HUDEP-2 (cell line): Measurements from ENCODE around the gene PACSIN1.
A peak's percentile ranks its signal among the peaks of the same experiment; 100 is the strongest.

Source experiments
- DNase-seq, 76 experiments: peaks; one replicate each; lab custom pipeline; 2025; ENCODE audit not compliant: unreplicated experiment in 76 of 76; lab: John Stamatoyannopoulos, UW

The PACSIN1 gene

DNA sequence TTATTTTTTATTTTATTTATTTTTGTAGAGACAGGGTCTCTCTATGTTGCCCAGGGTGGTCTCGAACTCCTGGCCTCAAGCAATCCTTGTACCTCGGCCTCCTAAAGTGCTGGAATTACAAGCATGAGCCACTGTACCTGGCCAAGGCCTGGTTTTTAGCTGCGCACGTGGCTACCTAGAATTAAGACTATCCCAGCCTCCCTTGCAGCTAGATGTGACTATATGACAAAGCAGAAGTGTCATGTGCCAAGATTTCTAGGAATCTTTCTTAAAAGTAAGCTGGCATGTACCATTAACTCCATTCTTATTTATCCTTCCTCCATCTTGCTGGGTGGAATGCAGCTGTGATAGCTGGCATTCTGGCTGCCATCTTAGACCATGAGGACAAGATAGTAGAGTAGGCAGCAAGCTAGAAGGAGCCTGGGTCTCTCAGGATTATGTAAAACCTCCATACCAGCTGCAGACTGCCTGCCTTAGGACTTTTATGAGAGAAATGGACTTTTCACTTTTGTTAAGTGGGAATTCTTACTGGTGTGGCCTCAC lies 92.4 kb downstream of the PACSIN1 start:
- no peak for DNase-seq

DNA sequence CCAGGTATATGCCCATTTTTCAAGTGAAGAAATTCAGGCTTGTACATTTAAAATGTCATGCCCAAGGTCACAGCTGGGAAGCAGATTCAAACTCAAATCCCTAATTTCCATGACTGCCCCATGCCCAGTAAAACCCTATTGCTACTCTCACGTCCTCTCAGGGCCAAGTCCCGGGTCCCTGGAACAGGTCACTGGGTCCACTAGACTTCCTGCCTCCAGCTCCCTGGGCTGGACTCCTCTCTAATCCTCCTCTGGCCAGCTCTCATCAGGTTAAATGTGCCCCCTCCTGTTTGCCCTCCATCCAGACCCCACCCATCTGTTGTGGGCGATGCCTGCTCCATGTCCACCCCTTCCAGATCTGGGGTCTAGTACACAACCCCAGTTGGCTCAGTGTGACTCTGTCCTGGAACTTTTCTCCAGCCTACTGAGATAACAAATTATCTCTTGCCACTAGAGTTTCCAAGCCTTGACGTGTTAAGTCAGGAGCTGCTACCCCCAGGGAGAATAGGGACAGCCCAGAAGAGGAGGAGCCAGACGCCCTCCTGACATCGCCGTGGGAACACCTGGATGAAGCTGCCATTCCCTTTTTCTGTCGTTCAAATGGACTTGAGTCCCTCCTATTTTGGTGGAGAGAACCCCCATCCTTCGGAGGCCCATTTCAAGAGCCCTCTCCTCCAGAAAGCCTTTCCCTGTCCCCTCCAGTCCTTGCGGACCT lies 93.9 kb downstream of the PACSIN1 start:
- DNase-seq: peak in 26 of 76 experiments; percentile 16 to 66 (median 42)

DNA sequence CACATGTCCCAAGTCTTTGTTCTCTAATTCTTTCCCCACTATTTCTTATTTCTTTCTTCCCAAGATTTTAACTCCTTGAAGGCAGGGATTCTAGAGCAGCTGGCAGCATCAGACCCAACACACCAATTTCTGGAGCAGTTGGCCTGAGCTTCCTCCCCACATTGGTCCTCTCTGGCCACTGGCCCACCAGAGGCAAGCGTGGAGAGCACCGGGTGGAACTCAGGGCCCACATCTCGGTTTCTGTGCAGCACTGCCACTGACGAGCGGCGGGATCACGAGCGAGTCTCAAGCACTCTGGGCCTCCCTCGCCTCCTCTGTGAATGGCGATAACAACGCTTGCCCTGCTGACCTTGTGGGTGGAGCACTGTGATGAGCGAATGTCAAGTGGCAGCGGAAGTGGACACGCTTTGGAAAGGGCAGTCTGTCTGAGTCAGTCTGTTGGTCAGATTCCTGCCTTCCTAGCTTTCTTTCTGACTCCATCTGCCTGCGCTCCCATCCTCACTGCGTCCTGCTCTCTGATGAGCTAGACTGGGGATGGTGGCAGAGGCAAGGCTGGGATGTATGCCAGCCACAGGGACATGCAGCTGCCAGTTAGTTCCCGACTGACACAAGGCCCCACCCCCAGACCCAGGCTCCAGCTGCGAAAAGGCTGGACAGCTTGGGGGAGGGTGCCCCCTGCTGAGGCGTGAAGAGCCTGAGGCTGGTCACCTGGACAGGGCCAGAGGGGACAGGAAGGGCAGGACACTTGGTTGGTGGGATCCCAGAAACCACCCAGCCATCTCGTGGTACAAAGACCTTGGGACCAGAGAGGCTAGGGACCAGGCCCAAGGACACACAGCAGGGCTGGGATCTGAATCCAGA lies 94.7 kb downstream of the PACSIN1 start:
- peak in 67 of 76 experiments; percentile 44 to 96 (median 80) for DNase-seq

DNA sequence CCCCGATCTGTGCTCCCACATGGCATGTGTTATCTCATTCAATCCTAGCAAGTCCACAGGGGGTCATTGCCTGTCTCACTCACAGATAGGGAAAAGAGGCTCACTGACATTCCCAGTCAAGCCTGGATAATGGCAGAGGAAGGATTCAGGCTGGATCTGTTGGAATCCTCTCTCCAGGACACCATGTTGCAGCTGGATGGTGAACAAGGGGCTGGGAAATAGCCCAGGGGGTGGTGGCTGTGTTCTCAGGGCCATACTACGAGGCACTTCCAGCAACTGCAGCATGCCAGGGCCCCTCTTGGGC lies 95.3 kb downstream of the PACSIN1 start:
- no peak for DNase-seq

DNA sequence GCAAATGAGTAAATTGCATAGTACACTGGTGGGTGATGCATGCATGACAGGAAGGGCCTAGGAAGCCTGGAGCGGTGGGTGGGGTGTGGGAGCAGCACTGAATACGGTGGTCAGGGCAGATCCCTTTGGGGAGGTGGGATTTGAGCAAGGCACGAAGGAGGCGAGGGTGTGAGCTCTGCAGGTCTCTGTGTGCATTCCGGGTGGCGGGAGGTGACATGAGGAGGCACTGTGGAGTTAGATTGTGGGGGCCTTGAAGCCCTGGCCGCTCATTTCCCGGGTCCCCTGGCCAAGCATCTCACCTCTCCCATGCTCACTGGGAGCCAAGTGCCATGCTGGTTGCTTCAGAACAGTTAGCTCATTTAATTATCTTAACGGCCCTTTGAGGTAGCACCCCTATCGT lies 96.5 kb downstream of the PACSIN1 start:
- DNase-seq: peak in 1 of 76 experiments; percentile 44

DNA sequence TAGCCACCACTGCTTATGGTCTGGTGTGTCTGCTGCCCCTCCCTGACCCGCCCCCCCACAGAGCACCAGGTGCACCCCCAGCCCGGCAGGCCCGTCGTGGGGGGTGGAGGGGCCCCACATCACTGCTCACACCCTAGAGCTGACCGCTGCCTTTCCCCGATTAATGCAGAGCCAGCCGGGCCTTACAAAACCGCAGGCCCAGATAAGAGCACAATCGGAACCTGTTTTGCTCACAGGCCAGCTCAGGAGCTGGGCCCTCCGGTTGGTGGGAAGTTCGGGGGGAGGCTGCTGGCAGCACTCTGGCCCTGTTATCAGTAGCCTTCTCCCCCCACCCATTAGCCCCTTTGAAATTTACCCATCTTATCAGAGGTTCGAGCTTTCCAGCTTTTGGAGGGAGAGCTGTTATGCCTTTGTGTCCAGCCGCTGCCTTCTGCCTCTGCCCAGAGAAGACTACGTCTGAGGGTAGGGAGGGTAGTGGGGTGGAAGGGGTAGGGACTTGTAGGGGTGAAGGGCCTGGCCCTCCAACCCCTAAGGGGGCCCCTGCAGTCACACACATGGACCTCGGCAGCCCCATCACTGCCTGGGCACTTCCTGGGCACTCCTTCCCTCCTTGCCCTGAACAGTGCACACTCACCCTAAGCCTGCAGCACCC lies 97.1 kb downstream of the PACSIN1 start:
- peak in 73 of 76 experiments; percentile 32 to 95 (median 74) for DNase-seq

DNA sequence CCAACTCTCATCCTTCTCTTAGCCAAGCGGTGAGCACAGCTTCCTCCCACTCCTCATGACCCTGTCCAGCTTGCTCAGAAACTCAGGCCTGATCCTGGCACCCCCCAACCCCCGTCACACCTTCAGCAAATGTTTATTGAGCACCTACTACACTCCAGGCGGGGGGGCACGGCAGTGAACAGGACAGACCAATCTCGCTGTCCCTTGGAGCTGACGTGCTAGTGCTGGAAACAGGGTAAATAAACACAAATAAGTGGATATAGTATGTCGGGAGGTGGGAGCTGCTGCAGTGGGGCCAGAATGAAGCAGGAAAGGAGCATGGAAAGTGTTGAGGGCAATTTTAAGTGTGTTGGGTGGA lies 97.6 kb downstream of the PACSIN1 start:
- DNase-seq: peak in 2 of 76 experiments; percentile 46 to 49

DNA sequence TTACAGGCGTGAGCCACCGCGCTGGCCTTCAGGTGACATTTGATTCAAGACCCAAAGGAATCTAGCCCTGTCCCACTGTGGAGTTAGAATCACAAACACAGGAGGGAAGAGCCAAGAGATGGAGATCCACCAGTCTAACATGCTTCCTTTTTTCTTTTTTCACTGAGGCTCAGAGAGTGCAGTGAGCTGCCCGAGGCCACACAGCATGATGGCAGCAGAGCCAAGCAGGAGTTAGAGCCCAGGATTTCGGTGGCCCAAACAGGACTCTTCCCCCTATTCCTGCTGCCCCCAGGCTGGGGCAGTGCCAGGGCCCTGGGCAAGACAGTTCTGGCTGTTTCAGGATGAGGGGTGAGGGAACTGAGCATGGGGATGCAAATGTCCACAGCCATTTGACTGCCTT lies 98.3 kb downstream of the PACSIN1 start:
- no peak for DNase-seq

DNA sequence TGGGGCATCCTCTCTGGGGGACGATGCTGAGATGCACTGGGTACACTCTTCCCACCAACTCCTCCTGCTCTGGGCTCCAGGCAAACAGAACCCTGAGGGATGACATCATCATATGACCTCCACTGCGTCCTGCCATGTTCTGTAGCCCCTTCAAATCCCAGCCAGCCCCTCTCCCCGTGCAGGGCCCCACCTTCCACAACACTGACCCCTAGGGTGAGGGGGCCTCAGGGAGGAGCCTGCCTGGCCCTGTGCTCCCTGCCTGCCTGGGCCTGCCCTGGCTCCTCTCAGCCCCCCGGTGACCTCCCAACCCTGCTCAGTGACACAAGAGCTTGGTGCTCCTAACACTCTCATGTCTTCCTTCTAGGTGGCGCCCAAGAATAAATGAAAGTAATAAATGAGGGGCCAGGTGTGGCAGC lies 99.9 kb downstream of the PACSIN1 start:
- no peak for DNase-seq

DNA sequence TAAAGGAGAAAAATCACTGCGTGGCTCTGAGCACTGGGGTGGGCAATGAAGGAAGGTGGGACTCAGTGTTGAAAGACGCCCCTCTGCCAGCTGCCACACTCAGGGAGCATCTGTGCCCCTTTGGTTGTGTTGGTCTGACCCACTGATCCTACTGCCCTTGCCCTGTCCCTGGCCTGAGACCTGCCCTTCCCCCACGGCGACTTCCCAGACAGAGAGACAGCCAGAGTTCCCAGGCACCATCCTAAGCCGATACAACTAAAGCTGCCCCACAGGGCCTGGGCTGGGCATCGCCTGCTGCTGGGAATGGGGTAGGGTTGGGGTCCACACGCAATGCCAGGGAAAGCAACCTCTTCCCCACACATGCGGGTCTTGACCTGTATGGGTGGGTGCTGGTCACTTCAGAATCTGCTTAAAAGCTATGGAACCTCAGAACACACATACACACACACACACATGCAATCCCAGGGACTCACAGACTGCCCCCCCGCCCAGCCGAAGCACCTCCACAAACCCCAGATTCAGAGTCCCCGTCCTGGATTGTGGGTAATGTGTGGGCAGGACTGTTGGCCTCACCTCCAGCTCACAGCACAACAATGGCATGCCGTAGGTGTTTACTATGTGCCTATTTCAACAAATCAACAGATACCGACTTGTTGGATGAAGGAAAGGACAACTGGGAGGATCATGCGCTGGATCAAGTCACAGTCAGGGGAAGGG lies 101.1 kb downstream of the PACSIN1 start:
- DNase-seq: no peak

DNA sequence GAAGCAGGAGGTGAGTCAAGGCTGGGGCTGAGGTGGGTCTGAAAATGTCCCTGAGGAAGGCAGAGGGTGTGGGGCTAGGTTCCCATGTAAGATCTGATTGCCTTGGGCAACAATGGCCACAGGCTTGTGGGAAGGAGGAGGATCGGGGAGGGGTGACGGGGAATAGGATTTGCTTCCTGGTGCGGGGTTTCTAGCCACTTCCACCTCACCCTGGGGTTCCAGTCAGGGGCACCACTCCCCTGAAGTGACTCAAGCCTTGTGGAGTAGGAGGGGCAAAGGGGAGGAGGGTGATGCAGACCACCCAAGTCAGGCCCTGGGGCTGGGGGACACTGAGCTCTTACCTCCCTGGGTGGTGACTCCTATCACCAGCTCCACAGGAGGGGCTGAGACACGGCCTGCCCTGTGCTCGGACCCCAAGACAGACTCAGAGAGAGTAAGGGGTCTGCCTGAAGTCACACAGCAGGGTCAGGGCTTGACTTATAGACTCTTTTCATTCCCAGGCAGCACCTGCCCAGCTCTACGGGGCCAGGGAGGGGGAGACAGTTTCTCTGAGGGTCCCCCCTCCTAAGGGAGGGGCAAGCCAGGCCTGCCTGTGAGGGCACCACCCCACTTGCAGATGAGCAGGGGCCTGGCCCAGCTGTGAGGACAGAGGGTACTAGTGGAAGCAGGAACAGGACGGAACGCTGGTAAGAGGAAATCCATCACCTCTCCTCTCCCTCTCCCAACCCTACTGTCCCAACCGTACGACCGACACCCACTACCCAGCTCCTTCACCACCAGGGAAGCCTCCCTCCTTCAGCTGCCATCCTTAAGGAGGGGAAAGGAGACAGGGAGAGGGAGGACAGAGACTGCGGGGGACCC lies 102.7 kb downstream of the PACSIN1 start:
- DNase-seq: no peak

DNA sequence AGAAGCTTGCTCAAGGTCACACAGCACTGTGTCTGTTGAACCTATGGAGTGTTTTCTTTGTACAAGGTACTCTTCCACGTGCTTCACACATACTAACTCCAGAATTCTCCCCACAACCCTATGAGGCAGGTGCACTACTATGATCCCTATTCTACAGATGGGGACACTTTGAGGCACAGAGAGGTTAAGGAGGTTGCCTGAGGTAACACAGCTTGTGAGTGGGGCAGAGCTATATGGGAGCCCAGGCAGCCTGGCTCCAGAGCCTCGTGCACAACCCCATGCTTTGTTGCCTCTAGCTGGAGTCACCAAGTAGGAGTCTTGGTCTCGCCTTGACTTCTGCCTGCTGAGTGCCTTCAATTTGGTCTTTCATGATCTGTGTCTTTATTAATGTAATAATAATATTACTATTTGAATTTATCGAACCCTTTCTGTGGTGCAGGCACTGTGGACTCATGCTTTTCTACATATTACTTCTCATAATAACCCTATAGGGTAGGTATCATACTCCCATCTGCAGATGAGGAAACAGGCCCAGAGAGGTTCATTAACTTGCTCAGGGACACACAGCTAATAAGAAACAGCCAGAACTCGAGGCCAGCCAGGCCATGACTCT lies 103.6 kb downstream of the PACSIN1 start:
- DNase-seq: no peak

DNA sequence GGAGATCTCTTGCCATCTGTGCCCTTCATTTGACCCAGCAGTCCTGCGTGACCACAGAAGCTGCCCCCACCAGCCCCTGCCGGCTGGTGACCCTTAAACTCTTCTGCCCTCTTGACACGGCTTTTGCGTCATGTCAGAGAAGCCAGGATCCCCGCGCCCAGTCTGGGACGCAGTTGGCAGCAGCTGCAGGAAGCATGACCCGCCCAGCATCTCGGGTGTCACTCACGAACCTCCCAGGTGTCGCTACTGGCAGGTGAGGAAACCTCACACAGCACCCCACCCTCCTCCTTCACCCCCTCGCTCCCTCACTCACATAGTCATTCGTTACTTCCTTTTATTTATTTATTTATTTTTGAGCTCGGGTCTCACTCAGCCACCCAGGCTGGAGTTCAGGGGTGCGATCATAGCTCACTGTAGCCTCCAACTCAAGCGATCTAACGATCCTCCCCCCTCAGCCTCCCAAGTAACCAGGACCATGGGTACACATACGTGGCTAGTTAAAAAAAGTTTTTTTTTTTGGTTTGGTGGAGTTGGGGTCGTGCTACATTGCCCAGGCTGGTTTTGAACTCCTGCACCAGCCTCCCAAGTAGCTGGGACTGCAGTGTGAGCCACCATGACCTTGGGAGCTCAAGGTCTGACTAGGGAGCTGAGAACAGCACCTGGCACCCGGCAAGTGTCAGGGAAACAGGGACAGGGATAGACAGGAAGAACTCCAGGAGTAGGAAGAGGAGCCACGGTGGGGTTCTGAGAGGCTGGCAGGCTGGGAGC lies 104.4 kb downstream of the PACSIN1 start:
- no peak for DNase-seq

DNA sequence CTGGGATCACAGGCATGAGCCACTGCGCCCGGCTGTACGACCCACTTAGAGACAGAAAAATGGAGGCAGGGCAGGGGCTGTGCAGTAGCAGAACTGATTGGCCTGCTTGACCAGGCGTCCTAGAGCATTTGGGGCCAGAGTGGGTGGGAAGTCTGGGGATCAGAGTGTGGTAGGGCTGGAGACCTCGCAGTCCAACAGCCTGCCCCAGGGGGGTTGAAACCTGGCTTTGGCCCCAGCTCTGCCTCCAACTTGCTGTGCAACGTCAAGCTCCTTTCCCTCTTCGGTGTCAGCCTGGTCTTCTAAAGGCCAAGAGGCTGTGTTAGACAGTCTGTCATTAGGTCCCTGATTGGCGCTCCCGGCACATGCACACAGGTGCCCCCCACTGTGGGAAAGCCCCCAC lies 105.5 kb downstream of the PACSIN1 start:
- no peak for DNase-seq

DNA sequence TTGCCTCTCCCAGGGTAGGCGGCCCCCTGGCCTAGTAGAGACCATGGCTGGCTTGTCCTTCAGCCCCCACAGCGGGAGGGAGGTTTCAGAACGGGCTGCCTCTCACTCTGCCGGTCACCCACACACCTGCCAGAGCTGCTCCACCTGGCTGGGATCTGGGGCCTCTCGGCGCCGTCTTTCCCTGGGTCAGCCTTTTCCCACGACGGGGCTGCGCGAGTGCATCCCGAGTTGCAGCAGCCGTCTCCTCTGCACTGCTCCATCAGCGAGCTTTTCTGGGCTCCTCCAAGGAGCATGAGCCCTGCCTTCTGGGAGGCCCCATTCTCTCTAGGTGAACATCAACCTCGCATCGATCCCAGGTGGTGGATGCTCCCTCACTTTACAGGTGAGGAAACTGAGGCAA lies 106.1 kb downstream of the PACSIN1 start:
- DNase-seq: no peak

DNA sequence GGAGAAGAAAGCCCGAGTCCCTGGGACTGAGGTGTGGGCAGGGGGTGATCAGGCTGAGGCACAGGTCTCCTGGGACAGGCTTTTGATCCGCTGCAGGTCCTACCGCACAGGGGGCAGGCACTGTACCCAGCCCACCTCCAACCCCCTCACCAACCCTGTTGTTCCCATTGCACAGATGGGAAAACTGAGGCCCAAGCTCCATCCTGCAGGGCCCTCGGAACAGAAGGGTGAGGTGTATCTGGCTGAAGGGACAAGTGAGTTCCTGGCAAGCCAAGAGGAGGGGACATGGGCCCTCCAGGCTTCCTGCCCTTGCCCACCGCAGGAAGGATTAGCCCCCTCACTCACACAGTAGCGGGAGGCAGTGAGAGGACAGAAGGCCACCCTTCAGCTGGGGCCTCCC lies 106.7 kb downstream of the PACSIN1 start:
- DNase-seq: no peak

DNA sequence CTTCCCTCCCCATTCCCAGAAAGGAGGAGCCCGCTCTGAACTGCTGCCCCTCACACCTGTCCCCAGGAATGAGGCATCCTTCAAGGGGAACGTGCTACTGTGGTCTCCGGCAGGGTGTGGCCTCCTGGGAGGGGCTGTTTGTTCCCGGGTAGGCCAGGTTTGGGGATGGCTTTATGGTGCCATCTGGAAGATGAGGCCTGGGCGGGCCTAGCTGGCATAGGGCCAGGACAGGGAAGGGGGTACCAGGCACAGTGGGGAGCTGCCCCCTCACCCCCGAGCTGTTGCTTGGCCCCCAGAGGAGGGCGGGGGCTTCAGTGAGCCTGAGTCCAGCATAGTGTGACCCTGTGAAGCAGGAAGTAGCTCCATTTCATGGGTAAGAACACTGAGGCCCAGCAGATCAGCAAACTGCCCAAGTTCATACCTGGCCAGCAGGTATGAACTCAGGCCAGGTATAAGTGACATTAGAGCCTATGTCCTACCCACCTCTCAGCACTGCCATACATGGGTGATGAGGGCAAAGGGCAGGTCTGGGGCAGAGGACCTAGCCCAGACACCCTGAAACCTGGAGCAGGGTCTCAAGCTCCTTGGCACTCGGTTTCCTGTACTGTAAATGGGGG lies 107.8 kb downstream of the PACSIN1 start:
- no peak for DNase-seq

DNA sequence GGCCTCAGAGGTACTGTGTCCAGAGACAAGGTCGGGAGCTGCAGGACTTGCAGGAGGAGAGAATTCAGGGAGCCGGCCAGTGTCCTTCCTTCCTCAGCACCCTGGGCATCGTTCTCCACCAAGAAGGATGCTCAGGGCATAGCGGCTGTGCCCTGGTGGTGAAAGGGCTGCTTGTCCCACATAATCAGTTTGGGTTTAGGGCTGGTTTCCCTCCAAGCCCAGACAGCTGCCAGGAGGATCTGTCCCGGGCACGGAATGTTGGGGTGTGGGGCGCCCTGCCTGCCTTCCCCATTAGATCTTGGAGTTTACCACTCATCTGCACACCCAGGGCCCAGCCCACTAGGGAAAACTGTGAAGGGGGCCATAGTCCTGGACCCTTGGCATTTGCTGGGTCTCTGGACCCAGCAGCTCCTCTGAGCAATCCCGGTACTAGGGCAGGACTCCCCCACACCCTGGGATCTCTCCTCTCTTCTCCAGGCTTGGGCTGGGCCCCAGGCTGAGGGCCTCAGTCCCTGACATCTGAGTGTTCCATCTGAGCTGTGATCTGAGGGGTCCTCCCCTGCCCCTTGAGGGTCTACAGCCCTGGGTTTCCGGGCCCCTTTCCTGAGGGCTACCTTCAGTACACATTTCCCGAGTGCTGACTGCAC lies 108.9 kb downstream of the PACSIN1 start:
- DNase-seq: no peak
